CD4-positive, alpha-beta T cell (primary cell): ENCODE measurements around the gene TRPM5. TPM values are rescaled to one million over a fixed set of nuclear protein-coding genes. Genes with fewer than 3 reads are reported as not detected.
A peak's percentile ranks its signal among the peaks of the same experiment; 100 is the strongest.

Experiments used
- ATAC-seq: fragments of 200-7000 bp; cut with Tn5 transposase; one replicate; pipeline ENCODE4 v1.10.0; 2022; ENCODE audit warnings: mild to moderate bottlenecking; ENCODE audit not compliant: poor library complexity
- CTCF ChIA-PET: fragments of 350-600 bp; sonication (Branson Sonifier 250); formaldehyde crosslinking; loops from one replicate; lab custom pipeline; 2021; ENCODE audit warnings: antibody characterized with exemption, inconsistent platforms; lab: Charles Lee
- POLR2A ChIA-PET: fragments of 350-600 bp; sonication (Branson Sonifier 250); formaldehyde crosslinking; loops from one replicate; lab custom pipeline; 2021; ENCODE audit warnings: antibody characterized with exemption, inconsistent platforms; lab: Charles Lee
- DNase-seq, 14 experiments: peaks; one replicate each; pipeline ENCODE4 v3.0.0-alpha.2; 2013 to 2020; ENCODE audit warnings: mixed read lengths in 2 of 14
- H3K27ac ChIP-seq, 2 donors: one replicate each; pipeline versions ENCODE4 v1.5.1 to v1.7.0; 2013; ENCODE audit warnings: low read length in 2 of 2, low read depth in 1 of 2, mild to moderate bottlenecking in 1 of 2
- H3K27me3 ChIP-seq, 2 experiments: 1 replicate in 1 of 2; 2 replicates in 1 of 2; pipeline versions ENCODE4 v1.6.1 to v1.7.0; 2013; ENCODE audit warnings: low read length in 2 of 2, control low read depth in 1 of 2, mild to moderate bottlenecking in 1 of 2, moderate library complexity in 1 of 2; ENCODE audit not compliant: insufficient read depth in 2 of 2, control insufficient read depth in 1 of 2
- H3K36me3 ChIP-seq: one replicate; pipeline ENCODE4 v1.6.1; 2013; ENCODE audit warnings: low read length, control low read depth; ENCODE audit not compliant: insufficient read depth
- H3K4me1 ChIP-seq: one replicate; pipeline ENCODE4 v1.6.1; 2013; ENCODE audit warnings: low read length, control low read depth; ENCODE audit not compliant: insufficient read depth
- H3K4me3 ChIP-seq: one replicate; pipeline ENCODE4 v1.5.1; 2013; ENCODE audit warnings: mild to moderate bottlenecking, low read length, moderate library complexity
- H3K9me3 ChIP-seq, 2 experiments: 1 replicate in 1 of 2; 2 replicates in 1 of 2; pipeline versions ENCODE4 v1.6.1 to v1.7.0; 2013; ENCODE audit warnings: low read length in 2 of 2, mild to moderate bottlenecking in 2 of 2, control low read depth in 1 of 2, moderate library complexity in 1 of 2; ENCODE audit not compliant: control insufficient read depth in 1 of 2, insufficient read depth in 1 of 2
- H3K27ac Mint-ChIP-seq: one replicate; pipeline ENCODE4 v1.8.0; 2020; ENCODE audit warnings: mixed read lengths
- H3K27me3 Mint-ChIP-seq: one replicate; pipeline ENCODE4 v1.8.0; 2021; ENCODE audit warnings: mixed read lengths
- H3K36me3 Mint-ChIP-seq: one replicate; pipeline ENCODE4 v1.8.0; 2021; ENCODE audit warnings: low read depth, mixed read lengths
- H3K4me1 Mint-ChIP-seq: one replicate; pipeline ENCODE4 v1.8.0; 2021; ENCODE audit warnings: low read depth, mixed read lengths
- H3K4me3 Mint-ChIP-seq: one replicate; pipeline ENCODE4 v1.8.0; 2020; ENCODE audit warnings: mild to moderate bottlenecking, mixed read lengths
- H3K9me3 Mint-ChIP-seq: one replicate; pipeline ENCODE4 v1.8.0; 2020; ENCODE audit warnings: mixed read lengths
- intact Hi-C, 2 experiments: fragments of 100-400 bp; cut with DNase I in 1 of 2; cut with micrococcal nuclease in 1 of 2; formaldehyde crosslinking; loops; one replicate each; pipeline versions ENCODE4 v1.15.1 to v1.9.0; 2023 to 2025; cut with DNase I, micrococcal nuclease
- total RNA-seq, 174 experiments: library from RNA in 2 of 174; stranded (reverse) in 2 of 174; gene quantifications; one replicate each; pipeline ENCODE4 v1.2.3 and lab custom pipeline; 2021 to 2026
- TF ChIP-seq, protein P1 (sequence below): fragments of 200-600 bp; IDR thresholded peaks from one replicate; pipeline ENCODE4 v1.8.0; 2022; ENCODE audit warnings: antibody characterized with exemption, mild to moderate bottlenecking

Gene TRPM5
- total RNA-seq, 2 experiments from 2014 or later = 0.91 to 1.3 TPM

DNA sequence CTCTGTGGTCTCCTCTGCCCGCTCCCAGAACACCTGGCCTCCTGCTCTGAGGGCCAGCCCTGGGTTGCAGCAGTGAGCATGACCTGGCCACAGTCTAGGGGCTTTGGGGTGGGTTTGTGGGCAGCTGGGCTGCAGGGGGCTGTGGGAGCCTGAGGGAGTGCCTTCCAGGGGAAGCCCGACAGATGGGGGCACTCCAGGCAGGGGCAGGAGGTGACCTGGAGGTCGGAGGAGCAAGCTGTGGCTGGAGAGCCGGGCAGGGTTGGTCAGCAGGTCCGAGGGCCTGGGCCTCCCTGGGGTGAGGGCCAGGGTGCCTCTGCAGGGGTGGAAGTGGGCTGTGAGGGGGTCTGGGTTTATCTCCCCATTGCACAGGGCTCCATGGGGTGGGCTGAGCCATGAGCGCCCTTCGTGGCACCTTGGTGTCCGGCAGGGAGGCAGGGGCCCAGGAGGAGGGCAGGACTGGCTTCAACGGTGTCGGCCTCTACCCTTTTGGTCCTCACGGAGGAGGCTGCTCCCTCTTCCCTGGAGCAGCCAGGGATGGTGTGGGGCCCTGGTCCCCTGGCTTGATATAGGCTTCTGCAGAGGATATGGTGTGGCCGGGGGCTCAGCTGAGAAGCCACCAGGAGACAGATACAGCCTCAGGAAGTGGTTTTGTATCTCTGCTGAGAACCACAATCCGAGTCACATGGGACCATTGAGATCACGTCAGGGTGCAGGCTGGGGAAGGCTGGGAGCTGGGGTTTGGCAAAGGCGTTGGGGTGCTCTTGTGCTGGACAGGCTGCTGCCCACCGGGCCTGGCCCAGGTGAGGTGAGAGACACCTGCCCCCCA lies 22.8 kb upstream of the TRPM5 start:
- ATAC-seq = peak; percentile 99
- Mint-ChIP-seq H3K36me3 (peaks cover 4% of the 10 kb centered on the region), H3K4me3 (peak overlapping the region; percentile 82), H3K27ac (peak overlapping the region; percentile 82), H3K9me3 (no peaks in the 10 kb centered on the region), H3K4me1 (peaks cover 71% of the 10 kb centered on the region), H3K27me3 (no peaks in the 10 kb centered on the region)
- ChIA-PET POLR2A (interaction anchor here (0.5 to 4.7 kb wide), 5 partner anchors 15 to 522 kb away, joined by 3 to 36 read pairs (median 5); partner anchors contain the start of genes KCNQ1, TRPM5 and TSSC4), CTCF (no interaction called here)
- Histone ChIP-seq H3K9me3 (no peaks in the 10 kb centered on the region), H3K27me3 (no peaks in the 10 kb centered on the region), H3K36me3 (no peaks in the 10 kb centered on the region), H3K4me1 (peaks cover 69% of the 10 kb centered on the region), H3K4me3 (peak overlapping the region; percentile 42), H3K27ac (no peak overlapping the region)
- TF ChIP-seq, protein P1, sequence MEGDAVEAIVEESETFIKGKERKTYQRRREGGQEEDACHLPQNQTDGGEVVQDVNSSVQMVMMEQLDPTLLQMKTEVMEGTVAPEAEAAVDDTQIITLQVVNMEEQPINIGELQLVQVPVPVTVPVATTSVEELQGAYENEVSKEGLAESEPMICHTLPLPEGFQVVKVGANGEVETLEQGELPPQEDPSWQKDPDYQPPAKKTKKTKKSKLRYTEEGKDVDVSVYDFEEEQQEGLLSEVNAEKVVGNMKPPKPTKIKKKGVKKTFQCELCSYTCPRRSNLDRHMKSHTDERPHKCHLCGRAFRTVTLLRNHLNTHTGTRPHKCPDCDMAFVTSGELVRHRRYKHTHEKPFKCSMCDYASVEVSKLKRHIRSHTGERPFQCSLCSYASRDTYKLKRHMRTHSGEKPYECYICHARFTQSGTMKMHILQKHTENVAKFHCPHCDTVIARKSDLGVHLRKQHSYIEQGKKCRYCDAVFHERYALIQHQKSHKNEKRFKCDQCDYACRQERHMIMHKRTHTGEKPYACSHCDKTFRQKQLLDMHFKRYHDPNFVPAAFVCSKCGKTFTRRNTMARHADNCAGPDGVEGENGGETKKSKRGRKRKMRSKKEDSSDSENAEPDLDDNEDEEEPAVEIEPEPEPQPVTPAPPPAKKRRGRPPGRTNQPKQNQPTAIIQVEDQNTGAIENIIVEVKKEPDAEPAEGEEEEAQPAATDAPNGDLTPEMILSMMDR = no peak
- peak; percentile 26 to 88 (median 55) for DNase-seq
- intact Hi-C loops = loop anchor here in 1 of 2 experiments (2.0 kb wide), 1 partner anchor 20 kb away; no protein-coding TSS in a partner anchor

DNA sequence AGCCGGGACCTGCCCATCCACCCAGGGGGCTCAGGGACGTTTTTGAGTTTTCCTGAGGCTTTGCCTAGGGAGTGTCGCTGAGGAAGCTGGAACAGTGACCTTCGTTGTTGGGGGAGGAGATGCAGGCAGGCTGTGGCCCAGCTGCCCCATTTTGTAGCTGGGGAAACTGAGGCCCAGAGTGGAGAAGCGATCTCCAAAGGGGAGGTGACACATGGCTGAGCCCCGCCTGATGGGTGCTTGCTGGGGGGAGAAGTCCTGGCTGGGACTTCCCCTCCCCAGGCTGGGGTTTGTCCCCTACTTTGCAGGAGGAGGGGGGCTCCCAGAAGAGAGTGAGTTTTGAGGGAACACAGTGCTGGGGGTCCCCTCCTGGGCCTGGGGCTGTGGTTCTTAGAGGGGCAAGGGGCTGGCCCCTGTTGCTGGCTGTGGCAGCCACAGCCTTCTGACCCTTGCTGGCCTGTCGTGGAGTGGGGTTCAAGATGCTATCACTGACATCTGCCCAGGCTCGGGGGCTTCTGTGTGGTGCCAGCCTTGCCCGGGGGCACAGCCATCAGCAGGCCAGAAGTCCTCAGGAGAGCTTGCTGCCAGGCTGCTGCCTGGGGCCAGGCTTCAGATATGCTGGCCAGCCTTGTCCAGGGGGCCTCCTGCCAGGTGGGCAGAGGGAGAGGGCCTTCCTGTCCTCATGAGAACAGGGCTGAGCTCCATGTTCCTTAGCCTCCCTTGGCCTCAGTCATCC lies 21.9 kb upstream of the TRPM5 start:
- ChIA-PET CTCF (no interaction called here), POLR2A (interaction anchor here (1.4 to 4.7 kb wide), 2 partner anchors 21 to 35 kb away, joined by 5 to 36 read pairs; partner anchors contain the start of genes KCNQ1 and TRPM5)
- TF ChIP-seq, protein P1 = no peak
- no peak for DNase-seq
- Mint-ChIP-seq H3K4me1 (peaks cover 67% of the 10 kb centered on the region), H3K36me3 (peaks cover 4% of the 10 kb centered on the region), H3K9me3 (no peaks in the 10 kb centered on the region), H3K27me3 (no peaks in the 10 kb centered on the region), H3K27ac (peak overlapping the region; percentile 82), H3K4me3 (peak overlapping the region; percentile 82)
- Histone ChIP-seq H3K9me3 (no peaks in the 10 kb centered on the region), H3K36me3 (no peaks in the 10 kb centered on the region), H3K4me3 (no peak overlapping the region), H3K27ac (no peak overlapping the region), H3K27me3 (no peaks in the 10 kb centered on the region), H3K4me1 (peaks cover 72% of the 10 kb centered on the region)
- no peak for ATAC-seq
- intact Hi-C loops = loop anchor here in 1 of 2 experiments (2.0 kb wide), 1 partner anchor 19 kb away; no protein-coding TSS in a partner anchor

DNA sequence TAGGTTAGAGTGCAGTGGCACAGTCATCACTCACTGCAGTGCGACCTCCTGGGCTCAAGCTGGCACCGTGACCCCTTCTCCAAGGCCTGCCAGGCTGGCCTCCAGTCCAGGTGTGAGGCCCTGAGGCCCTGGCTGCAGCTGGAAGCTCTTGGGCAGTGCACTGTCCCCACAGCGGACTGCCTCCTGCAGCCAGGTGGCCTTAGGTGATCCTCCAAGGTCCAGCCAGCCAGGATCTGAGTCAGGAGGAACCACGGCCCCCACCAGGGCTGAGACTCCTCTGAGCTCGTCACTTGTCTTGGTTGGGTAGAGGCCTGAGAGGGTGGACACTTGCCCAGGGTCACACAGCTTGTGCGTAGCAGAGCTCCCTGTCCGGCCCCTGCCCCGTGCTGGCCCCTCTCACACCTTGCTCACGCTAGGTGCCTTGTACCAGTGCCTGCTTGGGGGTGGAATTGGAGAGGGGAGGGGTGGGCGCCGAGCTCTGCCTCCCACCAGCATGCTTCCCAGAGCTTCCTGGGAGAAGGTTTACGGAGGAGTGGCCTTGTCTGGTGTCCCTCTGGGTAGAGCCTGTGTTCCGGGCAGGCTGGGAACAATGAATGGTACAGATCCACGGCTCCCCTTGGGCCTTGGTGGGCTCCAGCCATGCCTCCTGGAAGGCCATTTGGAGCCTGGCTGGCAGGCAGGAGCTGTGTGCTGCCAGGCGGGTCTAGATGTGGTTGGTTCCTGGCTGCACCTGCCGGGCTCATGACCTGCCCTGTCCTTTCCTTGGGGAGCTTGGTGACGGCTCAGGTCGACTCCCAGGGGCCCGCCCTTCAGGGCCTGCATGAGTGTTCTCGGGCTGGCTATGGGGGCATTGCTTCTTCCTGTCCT lies 21.1 kb upstream of the TRPM5 start:
- POLR2A ChIA-PET = interaction anchor here (4.7 kb wide), 1 partner anchor 20 kb away, joined by 36 read pairs; the partner anchor contains the start of genes KCNQ1 and TRPM5
- Histone ChIP-seq H3K27me3 (no peaks in the 10 kb centered on the region), H3K9me3 (no peaks in the 10 kb centered on the region), H3K27ac (no peak overlapping the region), H3K4me3 (no peak overlapping the region), H3K4me1 (peaks cover 75% of the 10 kb centered on the region), H3K36me3 (no peaks in the 10 kb centered on the region)
- intact Hi-C loops = loop anchor here in 1 of 2 experiments (2.0 kb wide), 1 partner anchor 19 kb away; no protein-coding TSS in a partner anchor
- TF ChIP-seq, protein P1 = no peak
- CTCF ChIA-PET = no interaction called here
- Mint-ChIP-seq H3K27me3 (no peaks in the 10 kb centered on the region), H3K4me1 (peaks cover 66% of the 10 kb centered on the region), H3K36me3 (peaks cover 4% of the 10 kb centered on the region), H3K27ac (no peak overlapping the region), H3K9me3 (no peaks in the 10 kb centered on the region), H3K4me3 (no peak overlapping the region)
- ATAC-seq = no peak
- no peak for DNase-seq
